ENCODE results near the gene TTC4.
"Not testable (repeated sequence)": the region's sequence is repeated elsewhere in the genome, so short reads cannot be mapped to it uniquely, and the experiment has no call there.

DNA sequence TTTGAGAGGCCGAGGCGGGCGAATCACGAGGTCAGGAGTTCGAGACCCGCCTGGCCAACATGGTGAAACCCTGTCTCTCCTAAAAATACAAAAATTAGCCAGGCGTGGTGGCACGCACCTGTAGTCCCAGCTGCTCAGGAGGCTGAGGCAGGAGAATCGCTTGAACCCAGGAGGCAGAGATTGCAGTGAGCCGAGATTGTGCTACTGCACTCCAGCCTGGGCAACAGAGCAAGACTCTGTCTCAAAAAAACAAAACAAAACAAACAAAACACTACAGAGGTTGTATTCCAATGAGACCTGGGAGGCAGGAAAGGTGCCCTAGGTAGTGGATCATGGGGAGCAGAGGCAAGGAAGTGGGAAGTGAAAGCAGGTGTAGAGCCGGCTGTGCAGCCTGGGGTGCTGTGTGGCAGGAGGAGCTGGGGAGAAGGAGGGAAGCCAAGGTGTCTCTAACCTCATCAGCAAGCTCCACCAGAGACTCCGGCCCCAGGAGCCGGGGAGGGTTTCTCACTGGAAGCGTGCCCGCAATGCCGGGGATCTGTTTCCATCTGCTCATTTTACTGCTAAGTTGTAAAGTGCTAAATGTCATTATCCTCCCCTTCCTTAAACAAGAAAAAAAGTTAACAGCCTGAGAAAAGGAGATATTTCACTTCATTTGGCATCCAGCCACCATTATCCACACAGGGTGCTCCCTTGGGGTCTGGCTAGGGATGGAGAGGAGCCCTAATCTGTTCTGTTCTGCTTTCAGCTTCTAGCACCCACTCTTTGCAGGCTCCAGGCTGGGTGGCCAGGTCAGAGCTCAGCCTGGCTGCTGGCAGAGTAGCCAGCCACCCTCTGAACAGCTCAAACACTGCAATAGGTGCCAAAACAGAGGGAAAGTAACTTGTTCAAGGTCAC lies 60.4 kb downstream of the TTC4 start:
- TF ChIP-seq, protein P1, sequence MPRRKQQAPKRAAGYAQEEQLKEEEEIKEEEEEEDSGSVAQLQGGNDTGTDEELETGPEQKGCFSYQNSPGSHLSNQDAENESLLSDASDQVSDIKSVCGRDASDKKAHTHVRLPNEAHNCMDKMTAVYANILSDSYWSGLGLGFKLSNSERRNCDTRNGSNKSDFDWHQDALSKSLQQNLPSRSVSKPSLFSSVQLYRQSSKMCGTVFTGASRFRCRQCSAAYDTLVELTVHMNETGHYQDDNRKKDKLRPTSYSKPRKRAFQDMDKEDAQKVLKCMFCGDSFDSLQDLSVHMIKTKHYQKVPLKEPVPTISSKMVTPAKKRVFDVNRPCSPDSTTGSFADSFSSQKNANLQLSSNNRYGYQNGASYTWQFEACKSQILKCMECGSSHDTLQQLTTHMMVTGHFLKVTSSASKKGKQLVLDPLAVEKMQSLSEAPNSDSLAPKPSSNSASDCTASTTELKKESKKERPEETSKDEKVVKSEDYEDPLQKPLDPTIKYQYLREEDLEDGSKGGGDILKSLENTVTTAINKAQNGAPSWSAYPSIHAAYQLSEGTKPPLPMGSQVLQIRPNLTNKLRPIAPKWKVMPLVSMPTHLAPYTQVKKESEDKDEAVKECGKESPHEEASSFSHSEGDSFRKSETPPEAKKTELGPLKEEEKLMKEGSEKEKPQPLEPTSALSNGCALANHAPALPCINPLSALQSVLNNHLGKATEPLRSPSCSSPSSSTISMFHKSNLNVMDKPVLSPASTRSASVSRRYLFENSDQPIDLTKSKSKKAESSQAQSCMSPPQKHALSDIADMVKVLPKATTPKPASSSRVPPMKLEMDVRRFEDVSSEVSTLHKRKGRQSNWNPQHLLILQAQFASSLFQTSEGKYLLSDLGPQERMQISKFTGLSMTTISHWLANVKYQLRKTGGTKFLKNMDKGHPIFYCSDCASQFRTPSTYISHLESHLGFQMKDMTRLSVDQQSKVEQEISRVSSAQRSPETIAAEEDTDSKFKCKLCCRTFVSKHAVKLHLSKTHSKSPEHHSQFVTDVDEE (CRISPR knock-in tag; IDR thresholded peaks at IDR 0.05) = not testable (repeated sequence)
- not testable (repeated sequence) for TF ChIP-seq CSRNP3 (CRISPR knock-in tag; IDR thresholded peaks at IDR 0.05); PPARA (CRISPR knock-in tag; IDR thresholded peaks at IDR 0.05; ENCODE audit: borderline replicate concordance); RARB (CRISPR knock-in tag; IDR thresholded peaks at IDR 0.05); OSR1 (CRISPR knock-in tag; IDR thresholded peaks at IDR 0.05); ZFP30 (CRISPR knock-in tag; IDR thresholded peaks at IDR 0.05)
- TF ChIP-seq, protein P2, sequence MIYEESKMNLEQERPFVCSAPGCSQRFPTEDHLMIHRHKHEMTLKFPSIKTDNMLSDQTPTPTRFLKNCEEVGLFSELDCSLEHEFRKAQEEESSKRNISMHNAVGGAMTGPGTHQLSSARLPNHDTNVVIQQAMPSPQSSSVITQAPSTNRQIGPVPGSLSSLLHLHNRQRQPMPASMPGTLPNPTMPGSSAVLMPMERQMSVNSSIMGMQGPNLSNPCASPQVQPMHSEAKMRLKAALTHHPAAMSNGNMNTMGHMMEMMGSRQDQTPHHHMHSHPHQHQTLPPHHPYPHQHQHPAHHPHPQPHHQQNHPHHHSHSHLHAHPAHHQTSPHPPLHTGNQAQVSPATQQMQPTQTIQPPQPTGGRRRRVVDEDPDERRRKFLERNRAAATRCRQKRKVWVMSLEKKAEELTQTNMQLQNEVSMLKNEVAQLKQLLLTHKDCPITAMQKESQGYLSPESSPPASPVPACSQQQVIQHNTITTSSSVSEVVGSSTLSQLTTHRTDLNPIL (CRISPR knock-in tag; IDR thresholded peaks at IDR 0.05; ENCODE audit: low read depth) = not testable (repeated sequence)

All from SK-N-SH treated with all-trans-retinoic acid at 6 μM for 48 hours (cell line).